Middle frontal gyrus (tissue), 1 donor: ENCODE measurements around the gene SHH.

Experiments used
- DNase-seq: peaks from one replicate; pipeline ENCODE4 v3.0.0-alpha.2; 2015; ENCODE audit warnings: low spot score; ENCODE audit errors: extremely low spot score

Gene SHH

GRCh38 chr7:155811895-155812761, at the start of gene SHH:
SHH (minus strand) TSS chr7:155812463; CDS start chr7:155812122, 341 bp downstream.
- no peak for DNase-seq

DNA sequence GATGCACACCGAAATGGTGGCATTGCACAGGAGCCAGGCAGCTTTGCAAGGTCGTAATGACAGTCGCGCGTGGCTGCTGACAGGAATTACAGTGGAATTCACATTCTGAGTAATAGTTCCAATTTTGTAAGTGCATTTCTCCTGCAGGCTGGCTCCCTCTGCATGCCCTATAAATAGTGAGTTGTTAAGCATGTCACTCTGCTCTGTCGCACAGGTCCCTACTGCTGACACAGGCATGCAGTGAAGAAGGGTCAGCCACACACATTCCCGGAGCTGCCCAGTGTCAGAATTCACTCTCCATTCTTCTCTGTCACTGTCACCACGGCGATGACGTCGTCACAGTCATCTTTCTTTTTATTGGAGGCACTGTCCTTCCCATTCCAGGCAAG, 49.2 kb upstream of the SHH start:
- DNase-seq = no peak

DNA sequence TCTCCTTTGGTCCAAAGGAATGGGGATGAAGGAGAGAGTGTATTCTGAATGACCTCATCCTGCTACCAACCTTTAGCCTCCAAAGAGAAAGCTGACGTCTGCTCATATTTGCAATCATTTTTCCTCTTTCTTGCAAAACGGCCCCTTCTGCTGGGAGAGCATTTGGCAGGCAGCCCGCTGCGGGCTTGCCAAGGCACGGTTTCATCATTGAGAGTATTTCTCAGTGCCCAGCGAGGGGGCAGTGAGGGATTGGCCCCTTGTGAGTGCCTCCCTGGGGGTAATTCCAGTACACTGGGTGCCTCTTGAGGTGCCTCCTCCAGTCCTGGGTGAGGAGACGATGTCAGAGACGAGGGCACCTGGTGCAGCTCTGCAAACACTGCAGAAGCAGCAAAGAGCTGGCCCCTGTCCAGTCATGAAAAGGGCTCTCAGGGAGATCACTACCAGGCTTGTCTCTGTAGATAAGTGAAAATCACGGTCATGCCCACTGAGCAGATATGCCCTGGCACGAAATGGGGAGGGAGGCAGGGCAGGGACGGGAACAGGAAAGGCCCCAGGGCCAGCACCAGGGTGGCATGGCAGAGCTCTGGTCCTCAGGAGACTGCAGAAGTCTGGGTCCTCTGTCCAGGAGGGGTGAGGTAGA, 48.7 kb upstream of the SHH start:
- DNase-seq = no peak

DNA sequence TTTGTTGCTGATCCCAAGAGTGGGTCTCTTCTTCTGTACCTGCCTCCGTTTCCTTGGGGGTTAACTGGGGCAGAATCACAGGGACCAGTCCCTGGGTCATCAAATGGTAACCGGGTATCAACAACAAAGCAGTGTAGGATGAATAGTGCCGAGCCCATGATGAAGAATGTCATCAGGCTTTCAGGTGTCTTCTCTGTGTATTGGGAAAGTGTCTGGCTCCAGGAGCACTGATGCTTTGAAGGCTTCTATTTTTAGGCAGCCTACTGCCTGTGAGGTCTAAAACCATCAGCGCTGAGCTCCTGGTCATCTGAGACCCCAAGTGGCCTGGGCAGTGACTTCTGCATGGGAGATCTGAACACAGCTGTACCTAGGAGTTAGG, 48.2 kb upstream of the SHH start:
- DNase-seq = no peak

- no peak for DNase-seq
These were observed 46.3 kb upstream of the SHH start for GRCh38 chr7:155858521-155859061.

GRCh38 chr7:155857141-155857540, 44.9 kb upstream of the SHH start:
- no peak for DNase-seq

DNA sequence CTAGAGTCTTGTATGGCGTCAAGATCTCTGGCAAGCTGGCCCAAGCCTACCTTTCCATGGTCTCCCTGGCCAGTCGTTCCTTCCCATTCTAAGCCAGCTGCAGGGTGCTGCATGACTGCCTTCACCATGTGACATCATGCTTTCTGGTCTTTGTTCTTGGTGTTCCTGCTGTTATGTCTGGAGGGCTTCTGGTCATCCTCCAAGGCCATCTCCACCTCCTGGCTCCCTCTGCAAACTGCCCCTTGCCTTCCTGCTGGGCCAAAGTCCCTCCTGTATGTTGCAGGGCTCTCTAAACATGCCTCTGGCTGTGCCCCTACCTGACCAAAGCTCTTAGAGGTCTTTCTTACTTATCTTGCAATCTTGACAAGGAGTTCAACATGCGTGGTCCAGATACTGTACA, 44.4 kb upstream of the SHH start:
- no peak for DNase-seq

GRCh38 chr7:155852426-155853301, 40.4 kb upstream of the SHH start:
- DNase-seq = no peak

- no peak for DNase-seq
These were observed 39.6 kb upstream of the SHH start for GRCh38 chr7:155851892-155852291.

GRCh38 chr7:155850766-155851678, 38.8 kb upstream of the SHH start:
- no peak for DNase-seq

DNA sequence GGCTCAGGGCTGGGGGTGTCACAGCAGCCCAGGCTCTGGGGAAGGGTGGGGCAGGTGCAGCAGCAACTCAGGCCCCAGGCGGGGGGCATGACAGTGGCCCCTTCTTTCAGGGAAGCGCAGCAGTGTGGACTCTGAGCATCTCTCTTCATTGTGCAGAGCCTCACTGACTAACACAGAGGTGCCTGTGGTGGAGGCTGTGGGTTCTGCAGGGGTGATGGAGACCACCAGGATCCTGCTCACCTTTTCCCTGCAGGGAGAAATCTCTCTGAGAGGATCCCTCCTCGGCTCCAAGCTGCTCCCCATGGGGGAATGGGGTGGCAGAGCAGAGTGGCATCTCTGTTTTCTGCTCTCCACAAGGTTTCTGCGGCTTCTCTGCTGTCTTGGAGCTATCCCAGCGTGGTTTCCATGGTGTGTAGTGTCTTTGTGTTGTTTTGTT, 37.8 kb upstream of the SHH start:
- DNase-seq = no peak

- DNase-seq = no peak
These were observed 36.7 kb upstream of the SHH start for GRCh38 chr7:155848691-155849669.

GRCh38 chr7:155847821-155848435, 35.7 kb upstream of the SHH start:
- DNase-seq = no peak

GRCh38 chr7:155846936-155847335, 34.7 kb upstream of the SHH start:
- no peak for DNase-seq

GRCh38 chr7:155846156-155846555, 33.9 kb upstream of the SHH start:
- DNase-seq = no peak

GRCh38 chr7:155845226-155845625, 33.0 kb upstream of the SHH start:
- DNase-seq = no peak

- no peak for DNase-seq
These were observed 32.3 kb upstream of the SHH start for GRCh38 chr7:155844526-155844925.

DNA sequence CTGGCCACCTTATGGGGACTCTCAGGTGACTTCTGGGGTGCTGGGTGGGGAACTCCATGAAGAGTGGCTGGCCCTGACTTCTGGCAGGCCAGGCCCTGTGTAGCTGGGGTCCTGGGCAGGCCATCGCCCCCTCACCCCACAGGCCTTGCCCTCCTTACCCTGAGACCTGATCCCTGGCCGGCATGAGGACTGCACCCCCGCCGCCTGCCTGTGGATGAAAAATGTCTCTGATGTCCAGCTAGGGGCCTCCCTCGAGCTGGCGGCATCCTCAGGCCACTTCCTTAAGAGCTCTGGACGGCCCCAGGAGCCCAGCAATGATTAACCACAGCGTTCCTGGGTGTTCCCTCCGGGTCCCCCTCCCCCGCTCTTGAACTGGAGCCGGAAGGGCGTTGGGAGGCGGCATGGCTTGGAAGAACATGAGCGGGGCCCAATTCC, 31.8 kb upstream of the SHH start:
- no peak for DNase-seq
